ENCODE results near the gene SLC38A9. TPM values are rescaled to one million over a fixed set of nuclear protein-coding genes. Genes with fewer than 3 reads are reported as not detected.

Gene SLC38A9
- polyA plus RNA-seq, 2 of the 4 experiments (the other 2 are of a cell fraction), result 22.8 to 37.3 TPM

- FAIRE-seq, result no peak
- Histone ChIP-seq H3K27ac (no peak overlapping the region), H3K4me3 (no peak overlapping the region), H3K4me1 (no peaks in the 10 kb centered on the region), H3K9me3 (peaks cover 3% of the 10 kb centered on the region; the same call in 1 of the 3 replicates), H3K4me2 (no peak overlapping the region)
- TF ChIP-seq, protein P1, sequence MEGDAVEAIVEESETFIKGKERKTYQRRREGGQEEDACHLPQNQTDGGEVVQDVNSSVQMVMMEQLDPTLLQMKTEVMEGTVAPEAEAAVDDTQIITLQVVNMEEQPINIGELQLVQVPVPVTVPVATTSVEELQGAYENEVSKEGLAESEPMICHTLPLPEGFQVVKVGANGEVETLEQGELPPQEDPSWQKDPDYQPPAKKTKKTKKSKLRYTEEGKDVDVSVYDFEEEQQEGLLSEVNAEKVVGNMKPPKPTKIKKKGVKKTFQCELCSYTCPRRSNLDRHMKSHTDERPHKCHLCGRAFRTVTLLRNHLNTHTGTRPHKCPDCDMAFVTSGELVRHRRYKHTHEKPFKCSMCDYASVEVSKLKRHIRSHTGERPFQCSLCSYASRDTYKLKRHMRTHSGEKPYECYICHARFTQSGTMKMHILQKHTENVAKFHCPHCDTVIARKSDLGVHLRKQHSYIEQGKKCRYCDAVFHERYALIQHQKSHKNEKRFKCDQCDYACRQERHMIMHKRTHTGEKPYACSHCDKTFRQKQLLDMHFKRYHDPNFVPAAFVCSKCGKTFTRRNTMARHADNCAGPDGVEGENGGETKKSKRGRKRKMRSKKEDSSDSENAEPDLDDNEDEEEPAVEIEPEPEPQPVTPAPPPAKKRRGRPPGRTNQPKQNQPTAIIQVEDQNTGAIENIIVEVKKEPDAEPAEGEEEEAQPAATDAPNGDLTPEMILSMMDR (IDR thresholded peaks at IDR 0.05), result no peak
- TF ChIP-seq ZFP36 (IDR thresholded peaks at IDR 0.05; ENCODE audit: borderline replicate concordance, partially characterized antibody) (no peak), NFE2L2 (conservative IDR thresholded peaks at IDR 0.05; ENCODE audit: low read length) (no peak), USF2 (IDR thresholded peaks at IDR 0.05) (no peak), HMGXB4 (CRISPR knock-in tag; IDR thresholded peaks at IDR 0.05; ENCODE audit: borderline replicate concordance) (no peak), FOXS1 (CRISPR knock-in tag; IDR thresholded peaks at IDR 0.05) (no peak), EP300 (IDR thresholded peaks at IDR 0.05) (no peak), REST (IDR thresholded peaks at IDR 0.05) (no peak), EHF (CRISPR knock-in tag; IDR thresholded peaks at IDR 0.05) (no peak), TP53 (CRISPR knock-in tag; IDR thresholded peaks at IDR 0.05) (no peak), MAFK (IDR thresholded peaks at IDR 0.05; ENCODE audit: partially characterized antibody) (no peak), PBX3 (IDR thresholded peaks at IDR 0.05) (no peak), POLR2A (IDR thresholded peaks at IDR 0.05; ENCODE audit: low read length) (no peak)
- CTCF ChIA-PET, result interaction anchor here (0.6 kb wide), 1 partner anchor 38 kb away, joined by 3 read pairs; no protein-coding TSS in a partner anchor
- POLR2A ChIA-PET, result interaction anchor here (0.5 kb wide), 1 partner anchor 99 kb away, joined by 3 read pairs; no protein-coding TSS in a partner anchor
- DNase-seq (ENCODE audit: low read depth in 1 of 2, low spot score in 1 of 2), result no peak
- no peak for ATAC-seq
Measured at GRCh38 chr5:55610542-55610941, 101.6 kb downstream of the SLC38A9 start.

DNA sequence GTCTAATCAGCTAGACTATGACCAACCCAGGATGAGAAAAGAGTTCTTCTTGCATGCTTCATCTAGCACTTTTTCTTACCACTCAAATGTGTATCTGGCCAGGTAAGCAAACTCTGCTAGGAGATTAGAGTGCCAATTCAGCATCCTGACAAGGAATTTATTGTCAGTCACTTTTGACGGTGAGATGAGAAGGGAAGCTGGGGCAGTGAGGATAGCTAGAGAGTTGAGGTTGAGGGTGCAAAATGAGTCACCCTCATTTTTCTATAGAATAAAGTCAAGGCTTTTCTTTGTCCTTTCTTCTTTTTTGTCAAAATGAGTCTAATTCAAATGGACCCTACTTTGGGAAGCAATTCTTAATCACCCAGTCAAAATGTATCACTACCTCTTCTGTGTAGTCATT lies 102.7 kb downstream of the SLC38A9 start:
- no peak for DNase-seq (ENCODE audit: low read depth in 1 of 2, low spot score in 1 of 2)
- TF ChIP-seq MAFK (IDR thresholded peaks at IDR 0.05; ENCODE audit: partially characterized antibody) (no peak), ELK1 (IDR thresholded peaks at IDR 0.05; ENCODE audit: low read depth, low read length) (no peak), MYC (IDR thresholded peaks at IDR 0.05; ENCODE audit: borderline replicate concordance, low read length) (no peak), ZSCAN20 (CRISPR knock-in tag; IDR thresholded peaks at IDR 0.05) (no peak), NR3C1 (IDR thresholded peaks at IDR 0.05) (no peak), GATA3 (IDR thresholded peaks at IDR 0.05; ENCODE audit: borderline replicate concordance) (no peak), FOSB (CRISPR knock-in tag; IDR thresholded peaks at IDR 0.05) (no peak)
- no peak overlapping the region for H3K27ac ChIP-seq
- 85% methylated on average over 1 of the region's 1 CpG for WGBS (ENCODE audit: missing lambda C conversion rate)
- no peak overlapping the region for H3K4me2 ChIP-seq
- ChIA-PET CTCF (interaction anchor here (1.3 kb wide), 1 partner anchor 9 kb away, joined by 3 read pairs; no protein-coding TSS in a partner anchor), POLR2A (no interaction called here)
- no peak for FAIRE-seq
- ATAC-seq, result no peak
- H3K4me1 ChIP-seq, result peaks cover 7% of the 10 kb centered on the region
- peaks cover 3% of the 10 kb centered on the region; the same call in 1 of the 3 replicates for H3K9me3 ChIP-seq
- H3K4me3 ChIP-seq, result no peak overlapping the region

Data from A549 (cell line).